Measurements from ENCODE around the gene MOCS3. TPM values are rescaled to one million over a fixed set of nuclear protein-coding genes. Genes with fewer than 3 reads are reported as not detected.

Gene MOCS3
- total RNA-seq, 2 donors from 2014 or later: 2.9 to 3.0 TPM

Other genes with a start within 250 kb of the MOCS3 start
- gene PARD6B, start 227.2 kb upstream of the MOCS3 start, total RNA-seq: 1 to 10 TPM; 4.6 to 8.6 TPM
- 1 to 10 TPM in 1 of 2 donors, under 1 TPM in 1; under 0.01 to 2.3 TPM for gene BCAS4, start 163.8 kb upstream of the MOCS3 start, total RNA-seq
- gene ADNP, start 27.4 kb upstream of the MOCS3 start, total RNA-seq: 10 to 100 TPM; 28.0 to 28.7 TPM
- gene DPM1, start 286 bp upstream of the MOCS3 start, total RNA-seq: 10 to 100 TPM; 18.1 to 32.7 TPM
- gene KCNG1, start 64.3 kb downstream of the MOCS3 start, total RNA-seq: 1 to 10 TPM; 4.9 to 6.2 TPM